CD4-positive, alpha-beta T cell treated with Interleukin-12 subunit alpha and Interleukin-12 subunit beta, for 1 hour (primary cell): ENCODE results near the gene TPP1.

Experiments
- DNase-seq: peaks from one replicate; pipeline ENCODE4 v3.0.0-alpha.2; 2020

Gene TPP1

DNA sequence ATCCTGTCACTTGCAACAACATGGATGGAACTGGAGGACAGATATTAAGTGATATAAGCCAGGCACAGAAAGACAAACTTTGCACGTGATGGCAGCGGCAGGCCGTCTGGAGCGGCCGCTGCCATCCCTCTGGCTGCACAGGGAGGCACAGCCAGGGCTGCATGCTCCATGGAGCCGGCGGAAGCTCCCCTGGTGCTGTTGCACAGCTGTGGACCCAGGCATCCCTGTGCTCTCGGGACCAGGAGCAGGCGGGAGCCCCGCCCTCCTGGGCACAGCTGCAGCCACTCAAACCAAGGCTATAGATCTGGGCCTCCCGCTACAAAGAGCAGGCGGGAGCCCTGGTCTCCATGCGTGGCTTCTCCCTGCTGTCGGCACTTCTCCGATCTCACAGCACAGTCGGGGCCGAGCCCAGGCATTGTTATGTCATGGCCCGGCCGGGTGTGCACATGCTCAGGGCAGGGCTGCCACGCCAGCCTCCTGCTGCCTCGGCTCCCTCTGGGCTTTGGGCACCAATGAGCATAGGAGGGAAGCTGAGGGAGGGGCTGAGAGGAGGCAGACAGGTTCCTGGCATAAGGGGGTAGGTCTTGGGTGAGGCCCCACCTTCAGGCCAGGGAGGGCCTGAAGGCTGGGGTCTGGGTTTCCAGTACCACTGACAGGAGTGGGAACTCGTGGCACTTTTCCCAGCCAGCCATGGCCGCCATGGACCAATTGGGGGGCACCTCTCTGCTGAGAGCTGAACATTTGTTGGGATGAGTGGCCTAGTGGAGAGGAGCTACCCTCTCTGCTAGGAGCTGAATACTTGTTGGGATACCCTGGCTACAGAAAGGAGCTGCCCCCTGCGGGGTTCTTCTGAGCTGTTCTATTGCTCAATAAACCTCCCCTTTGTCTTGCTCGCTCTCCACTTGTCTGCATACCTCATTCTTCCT, 32.5 kb downstream of the TPP1 start:
- DNase-seq = no peak

DNA sequence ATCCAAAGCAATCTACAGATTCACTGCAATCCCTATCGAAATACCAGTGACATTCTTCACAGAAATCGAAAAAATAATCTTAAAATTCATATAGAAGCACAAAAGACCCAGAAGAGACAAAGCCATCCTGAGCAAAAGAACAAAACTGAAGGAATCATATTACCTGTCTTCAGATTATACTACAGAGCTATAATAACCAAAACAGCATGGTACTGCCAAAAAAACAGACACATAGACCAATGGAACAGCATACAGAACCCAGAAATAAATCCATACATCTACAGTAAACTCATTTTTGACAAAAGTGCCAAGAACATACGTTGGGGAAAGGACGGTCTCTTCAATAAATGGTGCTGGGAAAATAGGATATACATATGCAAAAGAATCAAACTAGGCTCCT, 34.7 kb downstream of the TPP1 start:
- no peak for DNase-seq

- DNase-seq = no peak
Observed at GRCh38 chr11:6583584-6583983, 35.6 kb downstream of the TPP1 start.

- no peak for DNase-seq
Observed at GRCh38 chr11:6579681-6580080, 39.5 kb downstream of the TPP1 start.

- no peak for DNase-seq
Observed at GRCh38 chr11:6578134-6578533, 41.1 kb downstream of the TPP1 start.

DNA sequence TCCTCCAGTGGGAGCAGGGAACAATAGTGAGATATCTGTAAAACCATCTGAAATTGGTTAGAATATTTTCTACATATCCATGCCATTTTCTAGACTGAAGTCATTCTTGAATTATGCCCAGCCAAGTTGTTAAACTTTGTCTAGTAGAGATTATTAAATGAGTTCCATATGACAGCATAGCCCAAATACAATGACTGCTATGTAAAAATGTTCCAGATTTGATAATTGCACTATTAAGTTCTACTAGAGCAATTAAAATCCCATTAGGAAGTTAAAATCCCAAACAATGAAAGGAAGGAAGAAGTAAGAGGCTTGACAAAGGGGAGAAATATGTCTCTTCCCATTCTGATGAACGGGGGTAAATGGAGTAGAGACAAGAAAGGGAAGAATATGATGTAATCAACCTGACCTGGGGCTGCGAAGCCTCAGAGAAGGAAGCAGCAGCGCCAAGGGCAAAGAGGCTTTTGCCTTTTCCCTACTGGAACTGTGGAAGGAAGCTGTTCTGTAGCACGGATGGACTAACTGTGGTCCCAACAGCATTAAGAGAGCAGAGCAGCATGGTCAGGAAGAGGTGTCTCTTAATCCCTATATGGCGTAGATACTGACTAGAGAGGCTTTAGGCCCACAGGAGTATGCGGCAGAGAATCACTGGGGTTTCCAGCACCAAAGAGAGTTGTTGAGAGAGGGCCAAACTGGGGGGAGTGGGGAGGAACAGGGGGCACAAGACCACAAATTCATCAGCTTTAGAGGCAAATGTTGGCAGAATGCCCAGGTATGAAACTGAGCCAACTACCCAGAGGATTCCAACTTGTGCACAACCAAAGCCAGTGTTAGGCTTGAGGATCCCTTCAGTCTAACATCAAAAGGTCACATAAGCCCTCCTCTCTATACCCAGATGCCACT, 42.5 kb downstream of the TPP1 start:
- DNase-seq = no peak

DNA sequence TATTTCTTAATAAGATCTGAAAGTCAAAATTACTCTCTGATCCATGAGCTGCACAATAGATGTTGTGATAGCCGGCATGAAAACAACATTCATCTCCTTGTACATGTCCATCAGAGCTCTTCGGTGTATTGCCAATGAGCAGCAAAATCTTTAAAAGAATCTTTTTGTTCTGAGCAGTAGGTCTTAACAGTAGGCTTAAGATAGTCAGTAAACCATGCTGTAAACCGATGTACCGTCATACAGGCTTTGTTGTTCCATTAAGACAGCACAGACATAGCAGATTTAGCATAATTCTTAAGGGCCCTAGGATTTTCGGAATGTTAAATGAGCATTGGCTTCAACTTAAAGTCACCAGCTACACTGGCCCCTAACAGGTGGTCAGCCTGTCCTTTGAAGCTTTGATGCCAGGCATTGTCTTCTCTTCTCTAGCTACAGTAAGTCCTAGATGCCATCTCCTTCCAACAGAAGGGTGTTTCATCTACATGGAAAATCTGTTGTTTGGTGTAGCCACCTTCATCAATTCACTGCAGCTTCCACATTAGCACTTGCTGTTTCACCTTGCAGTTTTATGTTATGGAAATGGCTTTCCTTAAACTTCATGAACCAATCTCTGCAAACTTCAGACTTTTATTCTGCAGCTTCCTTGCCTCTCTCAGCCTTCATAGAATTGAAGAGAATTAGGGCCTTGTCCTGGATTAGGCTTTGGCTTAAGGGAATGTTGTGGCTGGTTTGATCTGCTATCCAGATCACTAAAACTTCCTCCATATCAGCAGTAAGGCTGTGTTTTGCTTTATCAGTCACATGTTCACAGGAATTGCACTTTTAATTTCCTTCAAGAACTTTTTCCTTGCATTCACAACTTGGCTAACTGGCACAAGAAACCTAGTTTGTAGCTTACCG, 44.2 kb downstream of the TPP1 start:
- no peak for DNase-seq

DNA sequence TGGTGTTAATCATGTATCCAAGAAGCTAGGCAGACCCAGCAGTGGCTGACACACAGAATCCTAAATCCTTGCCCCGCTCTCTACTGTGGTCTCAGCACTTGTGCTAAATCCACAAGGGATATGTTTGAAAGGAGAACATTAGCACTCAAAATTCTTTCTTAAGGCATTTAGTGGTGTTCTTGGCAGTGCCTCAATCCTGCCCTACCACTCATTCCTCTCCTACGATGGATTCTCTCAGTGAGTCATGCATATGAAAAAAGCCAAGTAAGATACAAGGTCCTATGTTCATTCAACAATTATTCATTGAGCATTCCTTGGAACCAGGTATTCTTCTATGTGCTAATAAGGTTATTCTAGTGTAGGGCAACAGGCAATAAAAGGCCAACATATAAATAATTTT, 47.0 kb downstream of the TPP1 start:
- no peak for DNase-seq

DNA sequence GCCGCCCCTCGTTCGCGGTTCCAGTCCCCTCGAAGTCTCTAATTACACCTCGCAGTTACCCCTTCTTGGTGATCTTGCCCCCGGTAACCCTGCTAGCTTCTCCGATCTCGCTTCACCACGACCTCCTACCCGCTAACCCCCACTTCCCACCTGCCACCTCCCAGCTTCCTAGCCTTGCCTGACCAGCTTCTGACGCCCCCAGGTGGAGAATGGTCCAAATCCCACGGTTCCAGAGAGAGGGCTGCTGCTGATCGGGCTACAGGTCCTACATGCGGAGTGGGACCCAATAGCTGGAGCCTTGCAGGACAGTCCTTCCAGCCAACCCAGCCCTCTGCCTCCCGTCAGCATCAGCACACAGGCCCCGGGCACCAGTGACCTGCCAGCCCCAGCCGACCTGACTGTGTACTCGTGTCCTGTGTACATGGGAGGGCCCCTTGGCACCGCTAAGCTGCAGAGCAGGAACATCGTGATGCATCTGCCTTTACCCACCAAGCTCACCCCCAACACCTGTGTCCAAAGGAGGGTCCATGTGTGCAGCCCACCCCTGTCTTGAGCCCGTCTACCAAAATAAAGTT, 47.7 kb downstream of the TPP1 start:
- DNase-seq = no peak

DNA sequence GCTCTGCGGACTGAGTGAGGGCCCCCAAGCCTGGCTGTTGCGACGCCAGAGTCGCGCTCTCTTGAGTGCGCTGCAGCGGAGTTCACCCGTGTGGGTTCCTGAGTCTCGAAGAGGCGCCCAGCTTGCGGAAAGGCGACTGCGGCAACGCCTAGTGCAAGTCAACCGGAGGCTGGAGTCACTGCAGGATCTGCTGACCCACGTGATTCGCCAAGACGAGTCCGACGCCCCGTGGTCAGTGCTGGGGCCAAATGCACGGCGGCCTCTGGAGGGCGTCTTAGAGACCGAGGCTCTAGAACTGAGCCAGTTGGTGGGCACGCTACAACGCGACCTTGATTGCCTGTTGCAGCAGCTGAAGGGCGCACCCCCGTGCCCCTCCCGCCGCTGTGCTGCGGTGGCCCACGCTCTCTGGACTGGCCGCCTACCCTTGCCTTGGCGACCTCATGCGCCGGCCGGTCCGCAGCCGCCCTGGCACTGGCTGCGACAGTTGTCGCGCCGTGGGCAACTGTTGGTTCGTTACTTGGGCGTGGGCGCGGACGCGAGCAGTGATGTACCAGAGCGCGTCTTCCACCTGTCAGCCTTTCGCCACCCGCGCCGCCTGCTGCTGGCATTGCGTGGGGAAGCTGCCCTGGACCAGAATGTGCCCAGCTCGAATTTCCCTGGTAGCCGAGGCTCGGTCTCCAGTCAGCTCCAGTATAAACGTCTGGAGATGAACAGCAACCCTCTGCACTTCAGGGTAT, 48.4 kb downstream of the TPP1 start:
- no peak for DNase-seq

DNA sequence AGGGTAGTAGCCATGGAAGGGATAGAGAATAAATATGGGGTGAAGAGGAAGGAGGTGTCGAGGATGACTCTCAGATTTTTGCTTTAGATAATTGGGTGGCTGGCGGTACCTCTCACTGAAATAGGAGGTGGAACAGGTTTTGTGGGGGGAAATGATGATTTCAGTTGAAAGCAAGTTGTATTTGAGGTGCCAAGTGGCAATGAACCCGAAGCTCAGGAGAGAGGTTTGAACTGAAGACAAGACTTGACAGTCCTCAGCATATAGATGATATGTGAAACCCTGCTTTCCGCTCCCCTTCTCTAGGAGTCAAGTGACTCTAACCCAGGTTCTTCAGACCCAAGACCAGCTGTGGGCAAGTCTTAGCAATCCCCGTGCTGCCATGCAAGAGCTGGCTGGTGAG, 49.5 kb downstream of the TPP1 start:
- DNase-seq = no peak

- DNase-seq = no peak
Observed at GRCh38 chr11:6568191-6568918, 50.9 kb downstream of the TPP1 start.

GRCh38 chr11:6567371-6567745, 51.9 kb downstream of the TPP1 start:
- no peak for DNase-seq

DNA sequence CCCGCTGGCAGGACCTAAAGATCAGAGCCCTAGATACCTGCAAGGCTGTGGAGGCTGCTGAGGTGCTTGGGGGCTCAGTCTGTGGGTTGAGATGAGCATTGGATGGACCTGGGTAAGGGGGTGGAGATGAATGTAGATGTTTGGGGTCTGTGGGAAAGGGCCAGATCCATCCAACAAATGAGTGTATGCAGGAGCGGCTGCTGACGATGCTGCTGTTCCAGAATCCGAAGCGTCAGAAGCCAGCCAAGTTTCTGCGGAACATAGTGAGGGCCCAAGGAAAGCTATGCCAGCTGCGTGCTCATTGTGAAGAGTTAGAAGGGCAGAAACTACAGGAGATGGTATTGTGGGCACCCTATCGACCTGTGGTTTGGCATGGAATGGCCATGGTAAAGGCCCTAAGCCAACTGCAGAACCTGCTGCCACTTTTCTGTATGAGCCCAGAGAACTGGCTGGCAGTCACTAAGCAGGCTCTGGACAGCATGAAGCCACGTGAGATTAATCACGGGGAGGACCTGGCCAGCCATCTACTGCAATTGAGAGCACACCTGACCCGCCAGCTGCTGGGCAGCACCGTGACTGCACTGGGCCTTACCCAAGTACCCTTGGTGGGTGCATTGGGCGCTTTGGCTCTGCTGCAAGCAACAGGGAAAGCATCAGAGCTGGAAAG, 52.4 kb downstream of the TPP1 start:
- DNase-seq = no peak

DNA sequence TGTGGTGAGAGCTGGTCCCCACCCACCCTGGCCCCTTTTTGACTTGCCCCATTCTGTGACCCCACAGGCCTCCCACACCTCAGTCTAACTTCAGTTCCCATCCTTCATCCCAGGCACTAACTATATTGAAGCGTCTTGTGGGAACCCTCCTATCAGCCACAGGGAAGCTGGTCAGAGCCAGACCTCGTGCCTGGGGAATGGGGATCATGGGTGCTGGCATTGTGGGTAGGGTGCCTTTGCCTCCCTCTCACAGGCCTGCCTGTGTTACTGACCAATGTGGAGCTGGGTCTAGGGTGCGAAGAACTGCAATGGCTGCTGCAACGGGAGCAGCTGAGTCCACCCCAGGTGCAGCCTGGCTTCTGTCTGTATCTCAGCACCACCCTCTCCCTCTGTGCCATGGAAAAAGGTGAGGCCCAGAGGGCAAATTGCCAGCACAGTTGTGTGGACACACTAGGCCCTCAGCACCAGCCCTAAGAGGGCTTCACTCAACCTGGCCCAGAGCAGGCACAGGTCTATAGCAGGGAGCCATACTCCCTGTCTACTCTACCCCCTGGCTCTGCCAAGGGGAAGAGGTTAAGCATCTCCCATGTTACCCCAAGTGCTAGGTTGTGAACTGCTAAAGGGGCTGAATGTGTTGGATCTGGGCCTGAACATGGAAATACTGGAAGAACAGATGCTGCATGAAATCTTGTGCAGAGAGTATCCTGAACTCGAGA, 53.1 kb downstream of the TPP1 start:
- DNase-seq = no peak

DNA sequence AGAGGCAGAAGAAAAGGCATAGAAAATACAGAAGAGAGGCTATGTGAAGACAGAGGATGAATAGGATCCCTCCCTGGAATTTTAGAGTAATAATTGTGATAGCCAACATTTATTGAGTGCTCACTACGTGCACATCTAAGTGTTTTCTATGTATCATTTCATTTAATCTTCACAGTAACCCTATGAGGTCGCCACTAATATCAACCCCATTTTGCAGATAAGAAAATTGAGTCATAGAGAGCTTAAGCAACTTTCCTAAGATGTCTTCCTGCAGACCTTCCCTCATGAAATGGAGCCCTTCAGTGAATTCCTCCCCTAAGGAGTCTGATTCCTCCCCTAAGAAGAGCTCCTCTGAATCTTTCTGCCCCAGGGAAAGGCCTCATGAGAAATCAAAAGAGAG, 53.9 kb downstream of the TPP1 start:
- no peak for DNase-seq

DNA sequence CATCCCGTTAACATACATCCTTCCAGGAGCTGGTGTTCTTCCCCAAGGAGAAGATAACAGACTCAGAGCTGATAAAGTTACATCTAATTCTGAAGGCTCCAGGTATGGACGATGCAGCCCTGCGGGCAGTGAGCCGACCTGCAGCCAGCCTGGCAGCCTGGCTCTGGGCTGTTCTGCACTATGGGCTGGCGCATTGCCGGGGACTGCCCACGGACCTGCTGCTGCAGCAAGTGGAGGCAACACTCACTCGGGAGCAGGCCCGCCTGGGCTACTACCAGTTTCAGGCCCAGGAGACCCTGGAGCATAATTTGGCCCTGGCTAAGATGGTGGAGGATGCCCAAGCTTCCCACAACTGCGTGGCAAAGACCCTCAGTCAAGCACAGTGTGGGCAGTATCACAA, 55.6 kb downstream of the TPP1 start:
- DNase-seq = no peak

DNA sequence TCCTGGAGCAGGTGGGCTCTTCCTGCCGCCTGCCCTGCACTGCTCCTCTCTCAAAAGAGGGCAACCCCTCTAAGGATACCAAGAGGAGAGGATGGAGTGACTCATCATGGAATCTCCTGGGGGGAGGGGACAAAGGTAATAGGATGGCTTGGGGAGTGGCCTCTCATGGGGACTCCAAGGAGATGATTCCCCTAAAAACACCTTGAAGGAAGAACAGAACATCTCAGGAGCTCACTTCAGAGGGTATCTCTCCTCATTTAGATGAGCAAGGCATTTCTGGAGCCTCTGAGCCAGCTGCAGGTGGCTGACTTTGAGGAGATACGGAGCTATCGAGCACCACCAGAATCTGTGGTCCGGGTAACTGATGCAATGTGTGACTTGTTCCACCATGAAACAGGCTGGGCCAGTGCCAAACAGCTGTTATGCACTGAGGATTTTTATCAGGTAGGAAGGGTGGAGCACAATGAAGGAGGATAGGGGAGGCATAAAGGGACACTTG, 56.1 kb downstream of the TPP1 start:
- DNase-seq = no peak
